ENCODE data around the gene PDE2A. TPM values are rescaled to one million over a fixed set of nuclear protein-coding genes. Genes with fewer than 3 reads are reported as not detected.

PDE2A gene
- total RNA-seq, 1 experiment from 2014 or later = 9.6 TPM

GRCh38 chr11:72584939-72585597 lies 89.2 kb downstream of the PDE2A start:
- H3K79me2 ChIP-seq (ENCODE audit: low read depth) = no peaks in the 10 kb centered on the region
- H3K4me3 ChIP-seq = no peak overlapping the region
- H3K9me2 ChIP-seq (ENCODE audit: insufficient read depth) = no peaks in the 10 kb centered on the region
- no peak overlapping the region for H3K27ac ChIP-seq
- H3K4me2 ChIP-seq = no peak overlapping the region
- TF ChIP-seq EZH2 (IDR thresholded peaks at IDR 0.05; ENCODE audit: low read depth) = no peak
- TF ChIP-seq, protein P1, sequence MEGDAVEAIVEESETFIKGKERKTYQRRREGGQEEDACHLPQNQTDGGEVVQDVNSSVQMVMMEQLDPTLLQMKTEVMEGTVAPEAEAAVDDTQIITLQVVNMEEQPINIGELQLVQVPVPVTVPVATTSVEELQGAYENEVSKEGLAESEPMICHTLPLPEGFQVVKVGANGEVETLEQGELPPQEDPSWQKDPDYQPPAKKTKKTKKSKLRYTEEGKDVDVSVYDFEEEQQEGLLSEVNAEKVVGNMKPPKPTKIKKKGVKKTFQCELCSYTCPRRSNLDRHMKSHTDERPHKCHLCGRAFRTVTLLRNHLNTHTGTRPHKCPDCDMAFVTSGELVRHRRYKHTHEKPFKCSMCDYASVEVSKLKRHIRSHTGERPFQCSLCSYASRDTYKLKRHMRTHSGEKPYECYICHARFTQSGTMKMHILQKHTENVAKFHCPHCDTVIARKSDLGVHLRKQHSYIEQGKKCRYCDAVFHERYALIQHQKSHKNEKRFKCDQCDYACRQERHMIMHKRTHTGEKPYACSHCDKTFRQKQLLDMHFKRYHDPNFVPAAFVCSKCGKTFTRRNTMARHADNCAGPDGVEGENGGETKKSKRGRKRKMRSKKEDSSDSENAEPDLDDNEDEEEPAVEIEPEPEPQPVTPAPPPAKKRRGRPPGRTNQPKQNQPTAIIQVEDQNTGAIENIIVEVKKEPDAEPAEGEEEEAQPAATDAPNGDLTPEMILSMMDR (conservative IDR thresholded peaks at IDR 0.05) = no peak
- H3K27me3 ChIP-seq (ENCODE audit: insufficient read depth, low read depth) = no peaks in the 10 kb centered on the region
- CTCF ChIA-PET = interaction anchor here (1.5 kb wide), 1 partner anchor 114 kb away, joined by 4 read pairs; no protein-coding TSS in a partner anchor
- H4K20me1 ChIP-seq (ENCODE audit: insufficient read depth) = 0 out of 2 replicates have a peak, but pooled peaks cover 8% of the 10 kb centered on the region
- no peak for DNase-seq
- no TSS peak for BruUV-seq (replicated peaks)
- POLR2A ChIA-PET (ENCODE audit: unreplicated experiment) = no interaction called here
- no peaks in the 10 kb centered on the region for H3K36me3 ChIP-seq (ENCODE audit: low read depth)
- no peaks in the 10 kb centered on the region for H3F3A ChIP-seq (ENCODE audit: insufficient read depth, low read depth)
- H3K9me3 ChIP-seq (ENCODE audit: insufficient read depth, low read depth) = no peaks in the 10 kb centered on the region
- no peak overlapping the region for H2AFZ ChIP-seq
- intact Hi-C loops (cut with micrococcal nuclease; ENCODE audit: unreplicated experiment) = loop anchor here (1.0 to 10.0 kb wide), 6 partner anchors 58 to 752 kb away; partner anchors contain the start of gene ATG16L2
- H3K4me1 ChIP-seq (replicated peaks; ENCODE audit: insufficient read depth) = no peaks in the 10 kb centered on the region

- Histone ChIP-seq H3F3A (ENCODE audit: insufficient read depth, low read depth) (no peaks in the 10 kb centered on the region), H3K27me3 (ENCODE audit: insufficient read depth, low read depth) (no peaks in the 10 kb centered on the region), H3K27ac (no peak overlapping the region), H4K20me1 (ENCODE audit: insufficient read depth) (0 out of 2 replicates have a peak, but pooled peaks cover 8% of the 10 kb centered on the region), H3K4me2 (no peak overlapping the region), H3K4me3 (no peak overlapping the region), H2AFZ (no peak overlapping the region), H3K9me3 (ENCODE audit: insufficient read depth, low read depth) (no peaks in the 10 kb centered on the region), H3K79me2 (ENCODE audit: low read depth) (no peaks in the 10 kb centered on the region), H3K9me2 (ENCODE audit: insufficient read depth) (no peaks in the 10 kb centered on the region), H3K4me1 (replicated peaks; ENCODE audit: insufficient read depth) (no peaks in the 10 kb centered on the region), H3K36me3 (ENCODE audit: low read depth) (no peaks in the 10 kb centered on the region)
- ChIA-PET POLR2A (ENCODE audit: unreplicated experiment) (no interaction called here), CTCF (no interaction called here)
- DNase-seq = no peak
- TF ChIP-seq, protein P1 (conservative IDR thresholded peaks at IDR 0.05) = no peak
- no peak for TF ChIP-seq EZH2 (IDR thresholded peaks at IDR 0.05; ENCODE audit: low read depth)
- intact Hi-C loops (cut with micrococcal nuclease; ENCODE audit: unreplicated experiment) = loop anchor here (2.0 to 10.0 kb wide), 2 partner anchors 230 to 594 kb away; partner anchors contain the start of gene ATG16L2
- no TSS peak for BruUV-seq (replicated peaks)
These were observed 89.8 kb downstream of the PDE2A start for GRCh38 chr11:72584293-72584938.

GRCh38 chr11:72583616-72584292 lies 90.5 kb downstream of the PDE2A start:
- H3K4me1 ChIP-seq (replicated peaks; ENCODE audit: insufficient read depth) = no peaks in the 10 kb centered on the region
- H2AFZ ChIP-seq = no peak overlapping the region
- H4K20me1 ChIP-seq (ENCODE audit: insufficient read depth) = 0 out of 2 replicates have a peak, but pooled peaks cover 1% of the 10 kb centered on the region
- no peaks in the 10 kb centered on the region for H3K36me3 ChIP-seq (ENCODE audit: low read depth)
- BruUV-seq (replicated peaks) = no TSS peak
- POLR2A ChIA-PET (ENCODE audit: unreplicated experiment) = no interaction called here
- H3K4me2 ChIP-seq = no peak overlapping the region
- no peaks in the 10 kb centered on the region for H3K27me3 ChIP-seq (ENCODE audit: insufficient read depth, low read depth)
- intact Hi-C loops (cut with micrococcal nuclease; ENCODE audit: unreplicated experiment) = loop anchor here (2.0 to 10.0 kb wide), 2 partner anchors 231 to 595 kb away; partner anchors contain the start of gene ATG16L2
- no peaks in the 10 kb centered on the region for H3K79me2 ChIP-seq (ENCODE audit: low read depth)
- CTCF ChIA-PET = no interaction called here
- no peaks in the 10 kb centered on the region for H3F3A ChIP-seq (ENCODE audit: insufficient read depth, low read depth)
- no peaks in the 10 kb centered on the region for H3K9me2 ChIP-seq (ENCODE audit: insufficient read depth)
- no peak for DNase-seq
- TF ChIP-seq, protein P1 (conservative IDR thresholded peaks at IDR 0.05) = no peak
- no peak for TF ChIP-seq EZH2 (IDR thresholded peaks at IDR 0.05; ENCODE audit: low read depth)
- H3K4me3 ChIP-seq = no peak overlapping the region
- no peak overlapping the region for H3K27ac ChIP-seq
- H3K9me3 ChIP-seq (ENCODE audit: insufficient read depth, low read depth) = no peaks in the 10 kb centered on the region

All from PC-9 (cell line).